Sigmoid colon (tissue), 4 donors: ENCODE results near the gene KRTAP4-16.

Experiments used
- CTCF ChIP-seq, 4 experiments: fragments of 450-650 bp in 3 of 4; fragments of 200-600 bp in 1 of 4; IDR thresholded peaks; one replicate each; pipeline ENCODE4 v1.5.1; 2016 to 2019; ENCODE audit warnings: antibody characterized with exemption in 4 of 4, mild to moderate bottlenecking in 3 of 4, moderate library complexity in 2 of 4
- POLR2AphosphoS5 ChIP-seq, 4 donors: sonication (generic); formaldehyde crosslinking; IDR thresholded peaks; one replicate each; pipeline ENCODE4 v1.6.1; 2017; ENCODE audit warnings: antibody characterized with exemption in 4 of 4

DNA sequence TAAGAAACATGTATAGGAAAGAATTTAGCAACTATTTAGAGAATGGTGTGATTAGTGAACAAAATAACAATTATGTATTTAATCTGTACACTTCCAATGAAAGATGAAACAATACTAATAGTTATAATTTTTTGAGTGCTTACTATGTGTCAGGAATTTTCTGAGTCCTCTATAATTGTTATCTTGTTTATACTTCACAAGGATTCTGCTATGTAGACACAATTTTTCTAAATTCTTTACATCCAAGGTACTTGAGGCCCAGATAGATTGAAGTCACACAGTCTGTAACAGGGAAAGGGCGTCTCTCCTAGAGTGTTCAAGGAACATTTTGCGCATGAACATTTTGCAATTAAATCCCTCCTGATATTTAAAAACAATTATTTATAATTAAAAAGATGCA, 23.1 kb upstream of the KRTAP4-16 start:
- no peak for TF ChIP-seq POLR2AphosphoS5 (IDR thresholded peaks at IDR 0.05)
- TF ChIP-seq CTCF (IDR thresholded peaks at IDR 0.05), result no peak
